HCT116 (cell line): Measurements from ENCODE around the gene EXOC4. TPM values are rescaled to one million over a fixed set of nuclear protein-coding genes. Genes with fewer than 3 reads are reported as not detected.

ENCODE experiments used
- ATAC-seq: fragments of 200-7000 bp; cut with Tn5 transposase; 2 replicates; pipeline ENCODE4 v1.9.1; 2020; ENCODE audit warnings: mild to moderate bottlenecking, moderate library complexity
- BruUV-seq: library from RNA; stranded (reverse); fragments of 400-500 nt; replicated peaks from 2 replicates; lab custom pipeline; 2021; lab: Mats Ljungman, UMichigan
- CTCF ChIA-PET: fragments of 300-600 bp; sonication (Branson Sonifier 250); formaldehyde crosslinking; loops from one replicate; lab custom pipeline; 2021; ENCODE audit warnings: antibody characterized with exemption; lab: Charles Lee
- POLR2A ChIA-PET: fragments of 300-600, 350-600 bp; sonication (Branson Sonifier 250); formaldehyde crosslinking; loops from one replicate; lab custom pipeline; 2021; ENCODE audit warnings: antibody characterized with exemption; lab: Charles Lee
- RAD21 ChIA-PET, 2 experiments: fragments of 300-600 bp; sonication (Branson Sonifier 250); formaldehyde crosslinking; loops; one replicate each; lab custom pipeline; 2023; ENCODE audit warnings: low total read pairs in 2 of 2; ENCODE audit not compliant: uncharacterized antibody in 2 of 2, unreplicated experiment in 2 of 2, low non-redundant PET in 1 of 2; lab: Charles Lee
- DNase-seq: peaks from one replicate; pipeline ENCODE4 v3.0.0-alpha.2; 2010; ENCODE audit warnings: low read depth, low spot score
- H2AFZ ChIP-seq: fragments of 200-600 bp; shearing (Covaris generic), sonication (generic); 2 replicates; pipeline ENCODE4 v1.6.1; 2017; ENCODE audit warnings: low read depth, mixed run types, mixed read lengths, antibody characterized with exemption, low read length; ENCODE audit not compliant: poor library complexity, severe bottlenecking
- H3K27ac ChIP-seq: 2 replicates; pipeline ENCODE4 v1.5.1; 2012; ENCODE audit warnings: low read depth, low read length
- H3K27me3 ChIP-seq: fragments of 200-600 bp; sonication (generic); 2 replicates; pipeline ENCODE4 v1.6.1; 2016; ENCODE audit warnings: mixed run types, low read length, mixed read lengths; ENCODE audit not compliant: insufficient read depth
- H3K36me3 ChIP-seq, 2 experiments: fragments of 200-500 bp in 1 of 2; fragments of 200-600 bp in 1 of 2; sonication (Bioruptor generic) in 1 of 2; sonication (generic) in 1 of 2; 2 replicates each; pipeline versions ENCODE4 v1.5.1 to v1.6.1; 2014 to 2016; ENCODE audit warnings: low read length in 2 of 2, inconsistent platforms in 1 of 2, mixed read lengths in 1 of 2, mixed run types in 1 of 2; ENCODE audit not compliant: insufficient read depth in 2 of 2, control insufficient read depth in 1 of 2
- H3K4me1 ChIP-seq, 2 experiments: fragments of 200-600 bp in 1 of 2; sonication (generic) in 1 of 2; 2 replicates each; pipeline versions ENCODE4 v1.5.1 to v1.6.1; 2012 to 2017; ENCODE audit warnings: low read length in 2 of 2, inconsistent platforms in 1 of 2, mild to moderate bottlenecking in 1 of 2, mixed read lengths in 1 of 2, mixed run types in 1 of 2, moderate library complexity in 1 of 2; ENCODE audit not compliant: insufficient read depth in 2 of 2, control insufficient read depth in 1 of 2
- H3K4me2 ChIP-seq: fragments of 200-600 bp; sonication (generic); 2 replicates; pipeline ENCODE4 v1.6.1; 2017; ENCODE audit warnings: mixed run types, low read length, mixed read lengths
- H3K4me3 ChIP-seq, 2 experiments: fragments of 200-600 bp in 1 of 2; sonication (generic) in 1 of 2; replicated peaks in 1 of 2; 2 replicates each; pipeline ENCODE4 v1.5.1; 2011 to 2016; ENCODE audit warnings: low read length in 2 of 2, control low read depth in 1 of 2, low read depth in 1 of 2, mild to moderate bottlenecking in 1 of 2, mixed read lengths in 1 of 2, mixed run types in 1 of 2
- H3K79me2 ChIP-seq: fragments of 200-600 bp; sonication (generic); 2 replicates; pipeline ENCODE4 v1.6.1; 2017; ENCODE audit warnings: mild to moderate bottlenecking, mixed run types, low read length, moderate library complexity, mixed read lengths; ENCODE audit not compliant: insufficient read depth
- H3K9ac ChIP-seq: fragments of 200-600 bp; sonication (generic); 2 replicates; pipeline ENCODE4 v1.6.1; 2016; ENCODE audit warnings: low read length, mixed read lengths
- H3K9me2 ChIP-seq: fragments of 200-600 bp; sonication (generic), shearing (Covaris generic); 2 replicates; pipeline ENCODE4 v1.6.1; 2017; ENCODE audit warnings: mixed run types, mild to moderate bottlenecking, moderate library complexity; ENCODE audit not compliant: insufficient read depth
- H3K9me3 ChIP-seq, 2 experiments: fragments of 200-500 bp in 1 of 2; fragments of 200-600 bp in 1 of 2; sonication (Bioruptor generic) in 1 of 2; sonication (generic) in 1 of 2; 2 replicates each; pipeline ENCODE4 v1.6.1; 2014 to 2017; ENCODE audit warnings: low read length in 2 of 2, mixed read lengths in 2 of 2, inconsistent platforms in 1 of 2, low read depth in 1 of 2, mild to moderate bottlenecking in 1 of 2, mixed run types in 1 of 2, moderate library complexity in 1 of 2; ENCODE audit not compliant: control insufficient read depth in 1 of 2, insufficient read depth in 1 of 2
- H4K20me1 ChIP-seq: fragments of 200-600 bp; sonication (generic), shearing (Covaris generic); 2 replicates; pipeline ENCODE4 v1.6.1; 2017; ENCODE audit warnings: mixed run types, mild to moderate bottlenecking, moderate library complexity; ENCODE audit not compliant: insufficient read depth
- EGR1 ChIP-seq: IDR thresholded peaks from 2 replicates; pipeline ENCODE4 v1.6.1; 2012; ENCODE audit warnings: low read depth
- FOSL1 ChIP-seq: IDR thresholded peaks from 2 replicates; pipeline ENCODE4 v1.6.1; 2012; ENCODE audit warnings: low read depth
- RAD21 ChIP-seq: IDR thresholded peaks from 2 replicates; pipeline ENCODE4 v1.6.1; 2012; ENCODE audit warnings: low read depth, mild to moderate bottlenecking
- REST ChIP-seq: IDR thresholded peaks from 2 replicates; pipeline ENCODE4 v1.6.1; 2012; ENCODE audit warnings: low read depth
- SRF ChIP-seq: IDR thresholded peaks from 2 replicates; pipeline ENCODE4 v1.6.1; 2012; ENCODE audit warnings: low read depth
- YY1 ChIP-seq: IDR thresholded peaks from 2 replicates; pipeline ENCODE4 v1.6.1; 2011; ENCODE audit warnings: low read length, low read depth, moderate library complexity, mild to moderate bottlenecking; ENCODE audit not compliant: insufficient replicate concordance; ENCODE audit errors: extremely low read depth
- ZNF274 ChIP-seq: fragments of 200-500 bp; sonication (Bioruptor generic); IDR thresholded peaks from 2 replicates; pipeline ENCODE4 v1.6.1; 2014; ENCODE audit warnings: mild to moderate bottlenecking, low read depth, low read length, inconsistent platforms
- intact Hi-C: fragments of 100-400 bp; cut with micrococcal nuclease; formaldehyde crosslinking; loops from 2 replicates; pipeline ENCODE4 v1.10.0; 2022
- total RNA-seq: library from RNA; stranded (reverse); gene quantifications from one replicate; pipeline ENCODE4 v1.2.1, GENCODE V29; 2021; ENCODE audit not compliant: unreplicated experiment
- TF ChIP-seq, protein P1 (sequence below): IDR thresholded peaks from 2 replicates; pipeline ENCODE4 v1.6.1; 2012
- TF ChIP-seq, protein P2 (sequence below), 3 experiments: fragments of 200-600 bp in 1 of 3; sonication (generic) in 1 of 3; IDR thresholded peaks in 2 of 3; conservative IDR thresholded peaks in 1 of 3; 2 replicates each; pipeline ENCODE4 v1.5.1; 2012 to 2017; ENCODE audit warnings: low read depth in 2 of 3, low read length in 2 of 3, antibody characterized with exemption in 1 of 3, borderline replicate concordance in 1 of 3, control low read depth in 1 of 3, mild to moderate bottlenecking in 1 of 3, mixed read lengths in 1 of 3, mixed run types in 1 of 3, moderate library complexity in 1 of 3; ENCODE audit not compliant: insufficient read depth in 1 of 3

Gene EXOC4
- total RNA-seq, 1 experiment from 2014 or later = 40.3 TPM

DNA sequence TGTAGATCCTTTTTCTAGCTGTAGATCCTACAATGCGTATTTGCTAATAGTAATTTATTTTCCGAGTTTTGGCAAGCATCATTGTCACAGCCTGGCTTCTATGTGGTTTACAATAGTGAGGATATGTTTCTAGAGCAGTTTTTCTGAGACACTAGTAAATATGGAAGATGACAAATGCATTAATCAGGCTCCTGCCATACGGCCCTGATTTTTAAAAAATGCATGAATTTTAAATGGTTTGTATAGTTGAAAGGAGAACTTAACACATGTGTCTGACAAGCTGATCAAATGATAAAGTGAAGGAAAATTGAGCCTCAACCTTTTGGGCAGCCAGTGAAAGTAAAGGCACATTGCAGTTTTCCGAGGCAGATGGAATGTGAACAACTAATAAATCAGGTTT is 354.1 kb downstream of the EXOC4 start:
- BruUV-seq = no TSS peak
- intact Hi-C loops = no loop called here
- Histone ChIP-seq H3K79me2 (no peaks in the 10 kb centered on the region), H3K4me2 (no peak overlapping the region), H3K9me2 (no peaks in the 10 kb centered on the region), H3K9ac (no peak overlapping the region), H2AFZ (no peak overlapping the region), H3K27me3 (no peaks in the 10 kb centered on the region), H4K20me1 (no peaks in the 10 kb centered on the region), H3K4me1 (no peaks in the 10 kb centered on the region), H3K27ac (no peak overlapping the region), H3K4me3 (no peak overlapping the region), H3K9me3 (no peaks in the 10 kb centered on the region), H3K36me3 (no peaks in the 10 kb centered on the region)
- CTCF ChIA-PET = no interaction called here
- DNase-seq (no peak), ATAC-seq (no peak)
- RAD21 ChIA-PET = no interaction called here
- POLR2A ChIA-PET = no interaction called here
- no peak for TF ChIP-seq EGR1
- TF ChIP-seq FOSL1 = no peak
- TF ChIP-seq, protein P1, sequence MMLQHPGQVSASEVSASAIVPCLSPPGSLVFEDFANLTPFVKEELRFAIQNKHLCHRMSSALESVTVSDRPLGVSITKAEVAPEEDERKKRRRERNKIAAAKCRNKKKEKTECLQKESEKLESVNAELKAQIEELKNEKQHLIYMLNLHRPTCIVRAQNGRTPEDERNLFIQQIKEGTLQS = no peak
- no peak for TF ChIP-seq YY1
- TF ChIP-seq, protein P2, sequence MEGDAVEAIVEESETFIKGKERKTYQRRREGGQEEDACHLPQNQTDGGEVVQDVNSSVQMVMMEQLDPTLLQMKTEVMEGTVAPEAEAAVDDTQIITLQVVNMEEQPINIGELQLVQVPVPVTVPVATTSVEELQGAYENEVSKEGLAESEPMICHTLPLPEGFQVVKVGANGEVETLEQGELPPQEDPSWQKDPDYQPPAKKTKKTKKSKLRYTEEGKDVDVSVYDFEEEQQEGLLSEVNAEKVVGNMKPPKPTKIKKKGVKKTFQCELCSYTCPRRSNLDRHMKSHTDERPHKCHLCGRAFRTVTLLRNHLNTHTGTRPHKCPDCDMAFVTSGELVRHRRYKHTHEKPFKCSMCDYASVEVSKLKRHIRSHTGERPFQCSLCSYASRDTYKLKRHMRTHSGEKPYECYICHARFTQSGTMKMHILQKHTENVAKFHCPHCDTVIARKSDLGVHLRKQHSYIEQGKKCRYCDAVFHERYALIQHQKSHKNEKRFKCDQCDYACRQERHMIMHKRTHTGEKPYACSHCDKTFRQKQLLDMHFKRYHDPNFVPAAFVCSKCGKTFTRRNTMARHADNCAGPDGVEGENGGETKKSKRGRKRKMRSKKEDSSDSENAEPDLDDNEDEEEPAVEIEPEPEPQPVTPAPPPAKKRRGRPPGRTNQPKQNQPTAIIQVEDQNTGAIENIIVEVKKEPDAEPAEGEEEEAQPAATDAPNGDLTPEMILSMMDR (IDR thresholded peaks at IDR 0.05 in 2 of 3, conservative IDR thresholded peaks at IDR 0.05 in 1 of 3; ENCODE audit: borderline replicate concordance in 1 of 3, insufficient read depth in 1 of 3, low read depth in 2 of 3, low read length in 2 of 3) = no peak
- TF ChIP-seq REST = no peak
- no peak for TF ChIP-seq ZNF274
- TF ChIP-seq RAD21 = no peak
- TF ChIP-seq SRF = no peak
